ENCODE results near the gene GCDH. TPM values are rescaled to one million over a fixed set of nuclear protein-coding genes. Genes with fewer than 3 reads are reported as not detected.

GCDH gene
- total RNA-seq, 4 donors from 2014 or later: 31.2 to 63.7 (median 46.7) TPM

- Histone ChIP-seq H3K27ac (peak overlapping the region; percentile 90 to 98 (median 96)), H3K4me1 (peaks cover 39 to 53% of the 10 kb centered on the region in 2 donors), H3K27me3 (no peaks in the 10 kb centered on the region), H3K36me3 (peaks cover 41 to 51% of the 10 kb centered on the region in 2 donors), H3K4me3 (replicated peaks in 1 of 3) (peak overlapping the region; percentile 98 to 100 (median 99)), H3K9me3 (no peaks in the 10 kb centered on the region)
- no peak for TF ChIP-seq POLR2A (IDR thresholded peaks at IDR 0.05)
- TF ChIP-seq, protein P1, sequence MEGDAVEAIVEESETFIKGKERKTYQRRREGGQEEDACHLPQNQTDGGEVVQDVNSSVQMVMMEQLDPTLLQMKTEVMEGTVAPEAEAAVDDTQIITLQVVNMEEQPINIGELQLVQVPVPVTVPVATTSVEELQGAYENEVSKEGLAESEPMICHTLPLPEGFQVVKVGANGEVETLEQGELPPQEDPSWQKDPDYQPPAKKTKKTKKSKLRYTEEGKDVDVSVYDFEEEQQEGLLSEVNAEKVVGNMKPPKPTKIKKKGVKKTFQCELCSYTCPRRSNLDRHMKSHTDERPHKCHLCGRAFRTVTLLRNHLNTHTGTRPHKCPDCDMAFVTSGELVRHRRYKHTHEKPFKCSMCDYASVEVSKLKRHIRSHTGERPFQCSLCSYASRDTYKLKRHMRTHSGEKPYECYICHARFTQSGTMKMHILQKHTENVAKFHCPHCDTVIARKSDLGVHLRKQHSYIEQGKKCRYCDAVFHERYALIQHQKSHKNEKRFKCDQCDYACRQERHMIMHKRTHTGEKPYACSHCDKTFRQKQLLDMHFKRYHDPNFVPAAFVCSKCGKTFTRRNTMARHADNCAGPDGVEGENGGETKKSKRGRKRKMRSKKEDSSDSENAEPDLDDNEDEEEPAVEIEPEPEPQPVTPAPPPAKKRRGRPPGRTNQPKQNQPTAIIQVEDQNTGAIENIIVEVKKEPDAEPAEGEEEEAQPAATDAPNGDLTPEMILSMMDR (IDR thresholded peaks at IDR 0.05): peak in 1 of 6 experiments; percentile 26
- 1% methylated on average over 25 to 26 of the region's 54 CpGs for WGBS, 2 donors
- intact Hi-C loops (cut with DNase I): loop anchor here (10.0 kb wide), 1 partner anchor 54 kb away; the partner anchor contains the start of genes DNASE2 and KLF1
- DNase-seq: peak; percentile 21 to 29
Observed at GRCh38 chr19:12938779-12939601, 48.0 kb downstream of the GCDH start.

DNA sequence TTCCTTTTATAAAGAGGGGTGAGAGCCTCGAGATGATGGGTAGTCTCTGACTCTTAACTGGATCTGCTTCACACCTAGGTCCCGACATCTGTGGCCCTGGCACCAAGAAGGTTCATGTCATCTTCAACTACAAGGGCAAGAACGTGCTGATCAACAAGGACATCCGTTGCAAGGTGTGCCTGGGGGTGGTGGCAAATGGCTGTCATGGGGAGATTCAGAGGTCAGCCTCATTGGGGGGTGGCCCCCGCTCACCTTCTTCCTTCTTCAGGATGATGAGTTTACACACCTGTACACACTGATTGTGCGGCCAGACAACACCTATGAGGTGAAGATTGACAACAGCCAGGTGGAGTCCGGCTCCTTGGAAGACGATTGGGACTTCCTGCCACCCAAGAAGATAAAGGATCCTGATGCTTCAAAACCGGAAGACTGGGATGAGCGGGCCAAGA, 49.0 kb downstream of the GCDH start:
- WGBS, 2 donors: 33 to 50% methylated on average over 10 of the region's 10 CpGs
- intact Hi-C loops (cut with DNase I): loop anchor here (10.0 kb wide), 1 partner anchor 55 kb away; the partner anchor contains the start of genes DNASE2 and KLF1
- H3K4me1 ChIP-seq: peaks cover 44 to 63% of the 10 kb centered on the region in 2 donors
- H3K4me3 ChIP-seq (replicated peaks in 1 of 3): peak overlapping the region in 2 of 3 donors; percentile 98 to 99
- H3K9me3 ChIP-seq: no peaks in the 10 kb centered on the region
- H3K27me3 ChIP-seq: no peaks in the 10 kb centered on the region
- TF ChIP-seq POLR2A (IDR thresholded peaks at IDR 0.05): no peak
- TF ChIP-seq, protein P1 (IDR thresholded peaks at IDR 0.05): no peak
- H3K36me3 ChIP-seq: peaks cover 50 to 61% of the 10 kb centered on the region in 2 donors
- peak overlapping the region; percentile 11 to 96 (median 90) for H3K27ac ChIP-seq
- no peak for DNase-seq

GRCh38 chr19:12940897-12941296, 49.9 kb downstream of the GCDH start:
- no peaks in the 10 kb centered on the region for H3K27me3 ChIP-seq
- no peaks in the 10 kb centered on the region for H3K9me3 ChIP-seq
- DNase-seq: no peak
- H3K36me3 ChIP-seq: peaks cover 50 to 62% of the 10 kb centered on the region in 2 donors
- H3K4me3 ChIP-seq (replicated peaks in 1 of 3): peak overlapping the region in 1 of 3 donors; percentile 99
- intact Hi-C loops (cut with DNase I): no loop called here
- TF ChIP-seq, protein P1 (IDR thresholded peaks at IDR 0.05): no peak
- no peak for TF ChIP-seq POLR2A (IDR thresholded peaks at IDR 0.05)
- H3K4me1 ChIP-seq: peaks cover 44 to 67% of the 10 kb centered on the region in 2 donors
- WGBS, 2 donors: 68 to 83% methylated on average over 2 of the region's 2 CpGs
- H3K27ac ChIP-seq: peak overlapping the region in 2 of 3 donors; percentile 90 to 96

- TF ChIP-seq, protein P1 (IDR thresholded peaks at IDR 0.05): no peak
- TF ChIP-seq POLR2A (IDR thresholded peaks at IDR 0.05): no peak
- Histone ChIP-seq H3K27ac (peak overlapping the region in 2 of 3 donors; percentile 43 to 48), H3K27me3 (no peaks in the 10 kb centered on the region), H3K36me3 (peaks cover 58 to 70% of the 10 kb centered on the region in 2 donors), H3K9me3 (no peaks in the 10 kb centered on the region), H3K4me3 (replicated peaks in 1 of 3) (no peak overlapping the region), H3K4me1 (peaks cover 45 to 66% of the 10 kb centered on the region in 2 donors)
- WGBS, 2 donors: 81 to 84% methylated on average over 18 of the region's 18 CpGs
- intact Hi-C loops (cut with DNase I): no loop called here
- DNase-seq: no peak
Observed at GRCh38 chr19:12943437-12944044, 52.6 kb downstream of the GCDH start.
